Esophagus muscularis mucosa (tissue), 4 donors: ENCODE data around the gene STUM.

Experiments
- EP300 ChIP-seq: sonication (generic); formaldehyde crosslinking; IDR thresholded peaks from one replicate; pipeline ENCODE4 v1.6.1; 2017; ENCODE audit warnings: antibody characterized with exemption
- POLR2A ChIP-seq: fragments of 450-650 bp; IDR thresholded peaks from one replicate; pipeline ENCODE4 v1.6.1; 2017; ENCODE audit warnings: antibody characterized with exemption, moderate library complexity, mild to moderate bottlenecking, low read depth
- POLR2AphosphoS5 ChIP-seq, 2 donors: sonication (generic); formaldehyde crosslinking; IDR thresholded peaks; one replicate each; pipeline ENCODE4 v1.6.1; 2017; ENCODE audit warnings: antibody characterized with exemption in 2 of 2
- TF ChIP-seq, protein P1 (sequence below), 3 experiments: fragments of 200-600 bp in 2 of 3; fragments of 450-650 bp in 1 of 3; sonication (generic) in 2 of 3; IDR thresholded peaks; one replicate each; pipeline ENCODE4 v1.5.1; 2017 to 2019; ENCODE audit warnings: antibody characterized with exemption in 3 of 3, mild to moderate bottlenecking in 2 of 3, moderate library complexity in 1 of 3

DNA sequence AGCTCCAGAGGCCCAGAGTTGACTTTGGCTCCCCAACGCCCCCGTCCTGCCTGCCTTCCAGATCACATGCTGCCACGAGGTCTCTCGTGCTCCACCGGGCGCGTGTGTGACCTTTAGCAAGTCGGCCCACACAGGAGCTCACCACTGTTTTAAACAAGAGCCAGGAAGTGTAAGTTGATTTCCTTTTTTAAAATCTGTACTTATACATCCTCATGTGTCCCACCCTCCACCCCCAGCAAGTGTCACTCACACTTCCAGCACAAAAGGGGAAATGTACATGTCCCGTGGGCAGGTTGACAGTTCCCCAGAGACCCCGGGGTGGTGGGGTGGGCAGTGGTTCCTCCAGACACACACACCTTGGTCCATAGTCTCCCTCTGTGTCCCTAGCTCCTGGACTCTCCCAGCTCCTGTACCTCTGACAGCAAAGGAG, 84.4 kb downstream of the STUM start:
- TF ChIP-seq POLR2AphosphoS5 (IDR thresholded peaks at IDR 0.05) (peak in 1 of 2 donors; percentile 31), POLR2A (no peak), EP300 (no peak)
- TF ChIP-seq, protein P1, sequence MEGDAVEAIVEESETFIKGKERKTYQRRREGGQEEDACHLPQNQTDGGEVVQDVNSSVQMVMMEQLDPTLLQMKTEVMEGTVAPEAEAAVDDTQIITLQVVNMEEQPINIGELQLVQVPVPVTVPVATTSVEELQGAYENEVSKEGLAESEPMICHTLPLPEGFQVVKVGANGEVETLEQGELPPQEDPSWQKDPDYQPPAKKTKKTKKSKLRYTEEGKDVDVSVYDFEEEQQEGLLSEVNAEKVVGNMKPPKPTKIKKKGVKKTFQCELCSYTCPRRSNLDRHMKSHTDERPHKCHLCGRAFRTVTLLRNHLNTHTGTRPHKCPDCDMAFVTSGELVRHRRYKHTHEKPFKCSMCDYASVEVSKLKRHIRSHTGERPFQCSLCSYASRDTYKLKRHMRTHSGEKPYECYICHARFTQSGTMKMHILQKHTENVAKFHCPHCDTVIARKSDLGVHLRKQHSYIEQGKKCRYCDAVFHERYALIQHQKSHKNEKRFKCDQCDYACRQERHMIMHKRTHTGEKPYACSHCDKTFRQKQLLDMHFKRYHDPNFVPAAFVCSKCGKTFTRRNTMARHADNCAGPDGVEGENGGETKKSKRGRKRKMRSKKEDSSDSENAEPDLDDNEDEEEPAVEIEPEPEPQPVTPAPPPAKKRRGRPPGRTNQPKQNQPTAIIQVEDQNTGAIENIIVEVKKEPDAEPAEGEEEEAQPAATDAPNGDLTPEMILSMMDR (IDR thresholded peaks at IDR 0.05), result no peak
